HepG2 (cell line): ENCODE results near the gene WDR81. TPM values are rescaled to one million over a fixed set of nuclear protein-coding genes. Genes with fewer than 3 reads are reported as not detected.

Source experiments
- ARHGAP35 ChIP-seq: sonication (generic); formaldehyde crosslinking; IDR thresholded peaks from 2 replicates; pipeline ENCODE4 v1.9.0; 2022; ENCODE audit warnings: mild to moderate bottlenecking, inconsistent platforms, moderate library complexity, missing genetic modification reagents, borderline replicate concordance
- GPN1 ChIP-seq: sonication (generic); formaldehyde crosslinking; IDR thresholded peaks from 2 replicates; pipeline ENCODE4 v1.5.1; 2020; ENCODE audit warnings: missing genetic modification reagents, borderline replicate concordance
- HOMEZ ChIP-seq: IDR thresholded peaks from 2 replicates; pipeline ENCODE4 v1.6.1; 2016; ENCODE audit warnings: low read depth
- KDM1A ChIP-seq: IDR thresholded peaks from 2 replicates; pipeline ENCODE4 v1.6.1; 2016; ENCODE audit warnings: missing compliant biosample characterization
- KMT2A ChIP-seq: sonication (generic); formaldehyde crosslinking; IDR thresholded peaks from 2 replicates; pipeline ENCODE4 v1.4.0; 2020; ENCODE audit warnings: missing genetic modification reagents
- NCOR1 ChIP-seq: fragments of 200-600 bp; sonication (generic); IDR thresholded peaks from 2 replicates; pipeline ENCODE4 v1.7.0; 2017; ENCODE audit warnings: antibody characterized with exemption, low read length, borderline replicate concordance
- POGZ ChIP-seq: sonication (generic); formaldehyde crosslinking; IDR thresholded peaks from 2 replicates; pipeline ENCODE4 v1.4.0; 2020; ENCODE audit warnings: mild to moderate bottlenecking, missing genetic modification reagents
- RBAK ChIP-seq: sonication (generic); formaldehyde crosslinking; IDR thresholded peaks from 2 replicates; pipeline ENCODE4 v1.5.1; 2020; ENCODE audit warnings: mild to moderate bottlenecking, missing genetic modification reagents
- RBM22 ChIP-seq: fragments of 200-400 bp; formaldehyde crosslinking; optimal IDR thresholded peaks from 2 replicates; pipeline ENCODE3; 2017; ENCODE audit warnings: mild to moderate bottlenecking, low read length, moderate library complexity
- RFX5 ChIP-seq: IDR thresholded peaks from 2 replicates; pipeline ENCODE4 v1.6.1; 2011; ENCODE audit warnings: low read depth, low read length, improper control_type of control experiment
- SSRP1 ChIP-seq: IDR thresholded peaks from 2 replicates; pipeline ENCODE4 v1.6.1; 2016; ENCODE audit warnings: control low read depth
- ZFP36 ChIP-seq: fragments of 150-350 bp; IDR thresholded peaks from 2 replicates; pipeline ENCODE4 v1.6.1; 2018; ENCODE audit warnings: borderline replicate concordance, low read length, low read depth; ENCODE audit not compliant: partially characterized antibody
- ZFYVE20 ChIP-seq: sonication (generic); formaldehyde crosslinking; IDR thresholded peaks from 2 replicates; pipeline ENCODE4 v1.8.0; 2023; ENCODE audit warnings: low read depth, mild to moderate bottlenecking, moderate library complexity, missing genetic modification reagents, borderline replicate concordance
- ZMYM3 ChIP-seq: sonication (generic); formaldehyde crosslinking; IDR thresholded peaks from 2 replicates; pipeline ENCODE4 v1.5.1; 2020; ENCODE audit warnings: mild to moderate bottlenecking, missing genetic modification reagents
- ZNF138 ChIP-seq: sonication (generic); formaldehyde crosslinking; IDR thresholded peaks from 2 replicates; pipeline ENCODE4 v1.5.0; 2020; ENCODE audit warnings: mild to moderate bottlenecking, low read depth, missing genetic modification reagents
- ZNF232 ChIP-seq: sonication (generic); formaldehyde crosslinking; IDR thresholded peaks from 2 replicates; pipeline ENCODE4 v1.4.0; 2020; ENCODE audit warnings: missing genetic modification reagents, borderline replicate concordance
- ZNF431 ChIP-seq: sonication (generic); formaldehyde crosslinking; IDR thresholded peaks from 2 replicates; pipeline ENCODE4 v1.9.0; 2022; ENCODE audit warnings: missing genetic modification reagents, low read depth, mild to moderate bottlenecking, borderline replicate concordance
- ZNF713 ChIP-seq: sonication (generic); formaldehyde crosslinking; IDR thresholded peaks from 2 replicates; pipeline ENCODE4 v1.4.0; 2020; ENCODE audit warnings: mild to moderate bottlenecking, missing genetic modification reagents
- ZNF879 ChIP-seq: sonication (generic); formaldehyde crosslinking; IDR thresholded peaks from 2 replicates; pipeline ENCODE4 v1.8.1; 2023; ENCODE audit warnings: missing genetic modification reagents
- ZNF891 ChIP-seq: sonication (generic); formaldehyde crosslinking; IDR thresholded peaks from 2 replicates; pipeline ENCODE4 v1.5.0; 2020; ENCODE audit warnings: mild to moderate bottlenecking, missing genetic modification reagents
- ZSCAN21 ChIP-seq: sonication (generic); formaldehyde crosslinking; IDR thresholded peaks from 2 replicates; pipeline ENCODE4 v1.8.0; 2022; ENCODE audit warnings: mild to moderate bottlenecking, missing genetic modification reagents, moderate library complexity, borderline replicate concordance
- polyA plus RNA-seq, 8 experiments: library from polyadenylated mRNA; depleted of rRNA in 3 of 8; stranded (reverse) in 7 of 8; unstranded in 1 of 8; fragments of >200 nt; fragmentation: Illumina TruSeq in 4 of 8; extraction: Trizol in 4 of 8; gene quantifications; 2 replicates each; pipeline versions ENCODE4 v1.2.1 to v1.2.3, GENCODE V29; 2011 to 2016; ENCODE audit warnings: low read depth in 4 of 8, missing spikeins in 1 of 8, mixed read lengths in 1 of 8; ENCODE audit not compliant: insufficient read depth in 1 of 8
- total RNA-seq, 5 experiments: library from RNA; depleted of rRNA; stranded (reverse); fragments of >200 nt; fragmentation: Illumina TruSeq; extraction: Trizol; gene quantifications; 2 replicates each; pipeline ENCODE4 v1.2.3, GENCODE V29; 2016; ENCODE audit warnings: low read depth in 1 of 5
- TF ChIP-seq, protein P1 (sequence below): sonication (generic); formaldehyde crosslinking; IDR thresholded peaks from 2 replicates; pipeline ENCODE4 v1.5.1; 2020; ENCODE audit warnings: mild to moderate bottlenecking, missing genetic modification reagents
- TF ChIP-seq, protein P2 (sequence below): sonication (generic); formaldehyde crosslinking; IDR thresholded peaks from 2 replicates; pipeline ENCODE4 v1.4.0; 2020; ENCODE audit warnings: missing genetic modification reagents, mild to moderate bottlenecking, borderline replicate concordance

The WDR81 gene
- total and polyA plus RNA-seq, 2 of the 13 experiments (the other 11 are each of a cell fraction or from before 2014, with no cell fraction given) = 9.1 to 16.7 TPM

DNA sequence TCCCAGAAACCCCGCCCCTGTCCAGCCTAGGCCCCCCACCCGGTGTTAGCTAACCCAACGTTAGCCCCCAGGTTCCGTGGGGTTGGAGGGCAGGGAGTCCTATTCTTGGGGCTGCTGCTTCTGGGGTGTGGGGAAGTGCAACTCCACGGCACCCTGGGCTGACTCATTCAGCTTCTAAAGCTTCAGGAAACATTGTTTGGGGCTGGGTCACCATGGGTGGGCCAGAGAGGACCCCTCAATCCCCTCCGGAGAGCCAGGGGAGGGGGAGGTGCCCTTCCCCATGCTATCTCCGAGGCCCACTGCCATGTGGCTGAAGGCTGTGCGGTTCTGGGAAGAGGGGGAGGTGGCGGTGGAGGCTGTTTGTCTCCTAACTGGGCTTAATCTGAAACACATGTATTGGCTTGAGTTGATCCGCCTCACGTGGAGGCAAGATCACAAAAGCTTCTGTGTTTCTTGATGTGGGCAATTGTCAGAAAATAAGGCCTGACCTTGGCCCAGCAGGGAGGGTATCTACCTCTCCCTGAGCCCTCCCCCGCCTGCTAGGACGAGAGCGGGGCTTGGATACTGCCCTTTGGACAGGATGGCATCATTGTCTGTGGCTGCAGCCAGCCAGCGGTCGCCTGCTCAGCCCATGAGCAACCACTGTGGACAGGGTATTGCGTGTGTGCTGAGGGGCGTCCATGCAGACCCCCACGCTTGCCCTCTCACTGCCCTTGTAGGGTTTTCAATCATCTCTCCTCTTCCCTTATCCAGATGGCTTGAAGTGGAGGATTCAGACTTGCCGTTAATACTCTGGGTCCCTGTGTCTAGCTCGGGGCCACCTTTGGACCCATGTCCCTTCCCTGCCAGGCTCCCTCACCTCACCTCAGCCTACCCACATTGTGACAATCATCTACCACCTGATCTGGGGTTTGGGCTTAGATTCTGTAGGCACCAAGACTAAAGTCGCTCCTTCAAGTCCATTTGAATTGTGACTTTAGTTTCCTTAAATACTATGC, 38.7 kb downstream of the WDR81 start (continued):
- TF ChIP-seq ZMYM3 (CRISPR knock-in tag) = no peak; the same call in 1 of the 2 replicates
- no peak for TF ChIP-seq ZNF713
- no peak for TF ChIP-seq RBAK (CRISPR knock-in tag)
- TF ChIP-seq KMT2A (CRISPR knock-in tag) = peak; percentile 36; the same call in 1 of the 2 replicates
- TF ChIP-seq ARHGAP35 (CRISPR knock-in tag) = no peak
- peak; percentile 93 for TF ChIP-seq NCOR1
- TF ChIP-seq ZNF431 (CRISPR knock-in tag) = 0 out of 2 replicates have a peak, but pooled peaks have one; percentile 28
- TF ChIP-seq ZNF891 (CRISPR knock-in tag) = peak; percentile 50; the same call in 1 of the 2 replicates
- TF ChIP-seq KDM1A (CRISPR knock-in tag) = peak; percentile 56; the same call in 1 of the 2 replicates
- TF ChIP-seq ZSCAN21 (CRISPR knock-in tag) = peak; percentile 41; the same call in 1 of the 2 replicates
- no peak; the same call in 1 of the 2 replicates for TF ChIP-seq GPN1 (CRISPR knock-in tag)
- TF ChIP-seq, protein P1, sequence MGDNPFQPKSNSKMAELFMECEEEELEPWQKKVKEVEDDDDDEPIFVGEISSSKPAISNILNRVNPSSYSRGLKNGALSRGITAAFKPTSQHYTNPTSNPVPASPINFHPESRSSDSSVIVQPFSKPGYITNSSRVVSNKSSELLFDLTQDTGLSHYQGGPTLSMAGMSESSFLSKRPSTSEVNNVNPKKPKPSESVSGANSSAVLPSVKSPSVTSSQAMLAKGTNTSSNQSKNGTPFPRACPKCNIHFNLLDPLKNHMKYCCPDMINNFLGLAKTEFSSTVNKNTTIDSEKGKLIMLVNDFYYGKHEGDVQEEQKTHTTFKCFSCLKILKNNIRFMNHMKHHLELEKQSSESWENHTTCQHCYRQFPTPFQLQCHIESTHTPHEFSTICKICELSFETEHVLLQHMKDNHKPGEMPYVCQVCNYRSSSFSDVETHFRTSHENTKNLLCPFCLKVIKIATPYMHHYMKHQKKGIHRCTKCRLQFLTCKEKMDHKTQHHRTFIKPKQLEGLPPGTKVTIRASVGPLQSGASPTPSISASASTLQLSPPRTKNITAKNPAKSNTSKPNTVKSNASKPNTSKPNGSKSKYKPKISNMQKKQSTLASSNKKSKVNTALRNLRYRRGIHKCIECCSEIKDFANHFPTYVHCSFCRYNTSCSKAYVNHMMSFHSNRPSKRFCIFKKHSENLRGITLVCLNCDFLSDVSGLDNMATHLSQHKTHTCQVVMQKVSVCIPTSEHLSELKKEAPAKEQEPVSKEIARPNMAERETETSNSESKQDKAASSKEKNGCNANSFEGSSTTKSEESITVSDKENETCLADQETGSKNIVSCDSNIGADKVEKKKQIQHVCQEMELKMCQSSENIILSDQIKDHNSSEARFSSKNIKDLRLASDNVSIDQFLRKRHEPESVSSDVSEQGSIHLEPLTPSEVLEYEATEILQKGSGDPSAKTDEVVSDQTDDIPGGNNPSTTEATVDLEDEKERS (CRISPR knock-in tag) = no peak
- no peak; the same call in 1 of the 2 replicates for TF ChIP-seq SSRP1 (CRISPR knock-in tag)
- TF ChIP-seq ZNF879 = 0 out of 2 replicates have a peak, but pooled peaks have one; percentile 51
- no peak for TF ChIP-seq ZFP36
- TF ChIP-seq ZFYVE20 (CRISPR knock-in tag) = no peak
- TF ChIP-seq POGZ (CRISPR knock-in tag) = peak; percentile 47
- TF ChIP-seq ZNF232 (CRISPR knock-in tag) = peak; percentile 66; the same call in 1 of the 2 replicates
- TF ChIP-seq, protein P2, sequence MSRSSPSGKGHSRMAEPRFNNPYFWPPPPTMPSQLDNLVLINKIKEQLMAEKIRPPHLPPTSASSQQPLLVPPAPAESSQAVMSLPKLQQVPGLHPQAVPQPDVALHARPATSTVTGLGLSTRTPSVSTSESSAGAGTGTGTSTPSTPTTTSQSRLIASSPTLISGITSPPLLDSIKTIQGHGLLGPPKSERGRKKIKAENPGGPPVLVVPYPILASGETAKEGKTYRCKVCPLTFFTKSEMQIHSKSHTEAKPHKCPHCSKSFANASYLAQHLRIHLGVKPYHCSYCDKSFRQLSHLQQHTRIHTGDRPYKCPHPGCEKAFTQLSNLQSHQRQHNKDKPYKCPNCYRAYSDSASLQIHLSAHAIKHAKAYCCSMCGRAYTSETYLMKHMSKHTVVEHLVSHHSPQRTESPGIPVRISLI (CRISPR knock-in tag) = 0 out of 2 replicates have a peak, but pooled peaks have one; percentile 9
- TF ChIP-seq HOMEZ = no peak
- no peak for TF ChIP-seq ZNF138 (CRISPR knock-in tag)
- peak; percentile 57; the same call in 1 of the 2 replicates for TF ChIP-seq RFX5
- peak; percentile 45 for TF ChIP-seq RBM22
